Heart left ventricle (tissue), 13 donors: Measurements from ENCODE around the gene NELL1.

Source experiments
- POLR2A ChIP-seq, 2 donors: fragments of 450-650 bp; IDR thresholded peaks; one replicate each; pipeline ENCODE4 v1.6.1; 2017; ENCODE audit warnings: antibody characterized with exemption in 2 of 2, mild to moderate bottlenecking in 2 of 2, moderate library complexity in 2 of 2
- TF ChIP-seq, protein P1 (sequence below), 12 donors: fragments of 200-600 bp; sonication (generic) in 4 of 12; IDR thresholded peaks; one replicate each; pipeline versions ENCODE4 v1.5.0 to v1.8.0; 2018 to 2022; ENCODE audit warnings: antibody characterized with exemption in 12 of 12, mild to moderate bottlenecking in 5 of 12
- donor health status: ischemic (EF 13 %, LVEDD 7.1; RV severe dilation, severe dysfunction).
- donor health status: DM: no; HTN: yes; CAD: no.
- donor health status: DM: no; HTN: no; CAD: no.
- donor health status: ischemic (EF 25% LVEDD 6.9; RV normal size, moderate dysfunction).
- donor health status: ischemic (EF 25% LVEDD 5.7; RV mildly dilated, moderate dysfunction).
- donor health status: ischemic (EF 35%, LVEDD 5.7; RV mildly dilated, moderate dysfunction).
- donor health status: nonischemic (EF 11% LVEDD 7.7; RV severe dilation, severe dysfunction).
- donor health status: DM: yes; HTN: yes; CAD: no.
- donor health status: PGD.
- donor health status: ischemic (EF 29% LVEDD 5.4; RV normal size, mild dysfunction).
- donor health status: nonischemic (EF 23%, LVEDD 6.1; RV moderate dilation, normal function).

DNA sequence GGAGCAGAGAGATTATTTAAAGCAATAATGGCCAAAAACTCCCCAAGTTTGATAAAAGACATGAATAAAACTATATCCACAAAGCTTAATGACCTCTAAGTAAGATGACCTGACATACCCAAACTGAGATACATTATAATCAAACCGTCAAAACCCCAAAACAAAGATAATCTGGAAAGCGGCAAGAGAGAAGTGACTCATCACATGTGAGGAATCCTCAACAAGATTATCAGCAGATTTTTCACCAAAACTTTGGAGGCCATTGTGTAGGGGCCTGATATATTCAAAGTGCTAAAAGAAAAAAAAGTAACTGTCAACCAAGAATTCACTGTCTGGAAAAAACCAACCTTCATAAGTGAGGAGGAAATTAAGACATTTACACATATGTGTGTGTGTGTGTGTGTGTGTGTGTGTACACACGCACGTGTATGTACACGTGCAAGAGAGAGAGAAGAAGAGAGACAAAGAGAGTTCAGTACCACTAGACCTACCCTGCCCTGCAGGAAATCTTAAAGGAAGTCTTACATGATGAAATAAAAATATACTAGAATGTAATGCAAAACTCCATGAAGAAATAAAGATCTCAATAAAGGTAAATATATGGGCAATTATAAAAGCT is 752.4 kb downstream of the NELL1 start:
- TF ChIP-seq, protein P1, sequence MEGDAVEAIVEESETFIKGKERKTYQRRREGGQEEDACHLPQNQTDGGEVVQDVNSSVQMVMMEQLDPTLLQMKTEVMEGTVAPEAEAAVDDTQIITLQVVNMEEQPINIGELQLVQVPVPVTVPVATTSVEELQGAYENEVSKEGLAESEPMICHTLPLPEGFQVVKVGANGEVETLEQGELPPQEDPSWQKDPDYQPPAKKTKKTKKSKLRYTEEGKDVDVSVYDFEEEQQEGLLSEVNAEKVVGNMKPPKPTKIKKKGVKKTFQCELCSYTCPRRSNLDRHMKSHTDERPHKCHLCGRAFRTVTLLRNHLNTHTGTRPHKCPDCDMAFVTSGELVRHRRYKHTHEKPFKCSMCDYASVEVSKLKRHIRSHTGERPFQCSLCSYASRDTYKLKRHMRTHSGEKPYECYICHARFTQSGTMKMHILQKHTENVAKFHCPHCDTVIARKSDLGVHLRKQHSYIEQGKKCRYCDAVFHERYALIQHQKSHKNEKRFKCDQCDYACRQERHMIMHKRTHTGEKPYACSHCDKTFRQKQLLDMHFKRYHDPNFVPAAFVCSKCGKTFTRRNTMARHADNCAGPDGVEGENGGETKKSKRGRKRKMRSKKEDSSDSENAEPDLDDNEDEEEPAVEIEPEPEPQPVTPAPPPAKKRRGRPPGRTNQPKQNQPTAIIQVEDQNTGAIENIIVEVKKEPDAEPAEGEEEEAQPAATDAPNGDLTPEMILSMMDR (IDR thresholded peaks at IDR 0.05), result no peak
- TF ChIP-seq POLR2A (IDR thresholded peaks at IDR 0.05), result no peak
